Activated naive CD4-positive, alpha-beta T cell treated with anti-CD3 and anti-CD28 coated beads, Interleukin-2, amount 10 ng/mL, durations not matched to agents 7 days and 5 days (primary cell): Measurements from ENCODE around the gene ENTPD1.
"Not testable (repeated sequence)": the region's sequence is repeated elsewhere in the genome, so short reads cannot be mapped to it uniquely, and the experiment has no call there.

Source experiments
- CTCF ChIA-PET: fragments of 350-600 bp; sonication (Branson Sonifier 250); formaldehyde crosslinking; loops from one replicate; lab custom pipeline; 2021; ENCODE audit warnings: antibody characterized with exemption; lab: Charles Lee
- DNase-seq: peaks from one replicate; pipeline ENCODE4 v3.0.0-alpha.2; 2020
- H3K27ac Mint-ChIP-seq: one replicate; pipeline ENCODE4 v1.8.0; 2021; ENCODE audit warnings: mild to moderate bottlenecking, moderate library complexity, mixed read lengths
- H3K27me3 Mint-ChIP-seq: one replicate; pipeline ENCODE4 v1.8.0; 2021; ENCODE audit warnings: mild to moderate bottlenecking, mixed read lengths
- H3K36me3 Mint-ChIP-seq: one replicate; pipeline ENCODE4 v1.8.0; 2021; ENCODE audit warnings: mixed read lengths
- H3K4me1 Mint-ChIP-seq: one replicate; pipeline ENCODE4 v1.8.0; 2021; ENCODE audit warnings: mixed read lengths
- H3K4me3 Mint-ChIP-seq: one replicate; pipeline ENCODE4 v1.8.0; 2021; ENCODE audit warnings: mild to moderate bottlenecking, moderate library complexity, mixed read lengths
- H3K9me3 Mint-ChIP-seq: one replicate; pipeline ENCODE4 v1.8.0; 2021; ENCODE audit warnings: mixed read lengths

ENTPD1 gene

DNA sequence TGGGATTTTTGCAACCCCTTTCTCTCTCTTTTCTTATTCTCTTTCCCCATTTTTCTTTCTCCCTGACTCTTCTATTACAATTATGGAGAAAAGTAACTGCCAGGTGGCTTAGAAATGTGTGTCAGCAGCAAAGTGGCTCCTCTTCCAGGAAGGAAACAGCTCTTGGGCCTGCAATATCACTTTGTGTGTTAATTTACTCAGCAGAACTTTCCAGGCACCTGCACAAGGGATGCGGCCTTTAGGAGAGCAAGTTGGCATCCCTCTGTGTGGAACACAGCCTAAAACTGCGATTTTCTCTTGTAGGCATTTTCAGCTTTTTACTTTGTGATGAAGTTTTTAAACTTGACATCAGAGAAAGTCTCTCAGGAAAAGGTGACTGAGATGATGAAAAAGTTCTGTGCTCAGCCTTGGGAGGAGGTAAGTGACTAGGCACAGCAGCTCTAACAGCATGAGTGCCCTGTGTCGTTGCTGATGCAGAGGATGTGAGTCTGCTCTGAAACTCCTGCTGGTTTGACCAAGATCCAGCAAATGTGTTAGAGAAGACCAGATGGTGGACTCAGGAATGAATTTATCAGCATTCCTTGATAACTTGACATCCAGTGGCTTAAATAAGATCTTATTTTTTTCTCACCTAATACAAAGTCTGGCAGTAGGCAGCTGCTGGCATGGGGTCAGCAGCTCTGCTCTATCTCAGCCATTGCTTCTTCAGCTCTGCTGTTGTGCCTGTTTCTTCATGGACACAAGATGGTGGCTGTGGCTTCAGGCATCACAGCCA, 104.4 kb downstream of the ENTPD1 start:
- no peaks in the 10 kb centered on the region for H3K9me3 Mint-ChIP-seq
- no peaks in the 10 kb centered on the region for H3K27me3 Mint-ChIP-seq
- no peak overlapping the region for H3K4me3 Mint-ChIP-seq
- peaks cover 4% of the 10 kb centered on the region for H3K4me1 Mint-ChIP-seq
- CTCF ChIA-PET: interaction anchor here (1.8 kb wide), 1 partner anchor 167 kb away, joined by 6 read pairs; the partner anchor contains the start of gene TCTN3
- H3K27ac Mint-ChIP-seq: no peak overlapping the region
- no peak for DNase-seq
- no peaks in the 10 kb centered on the region for H3K36me3 Mint-ChIP-seq

DNA sequence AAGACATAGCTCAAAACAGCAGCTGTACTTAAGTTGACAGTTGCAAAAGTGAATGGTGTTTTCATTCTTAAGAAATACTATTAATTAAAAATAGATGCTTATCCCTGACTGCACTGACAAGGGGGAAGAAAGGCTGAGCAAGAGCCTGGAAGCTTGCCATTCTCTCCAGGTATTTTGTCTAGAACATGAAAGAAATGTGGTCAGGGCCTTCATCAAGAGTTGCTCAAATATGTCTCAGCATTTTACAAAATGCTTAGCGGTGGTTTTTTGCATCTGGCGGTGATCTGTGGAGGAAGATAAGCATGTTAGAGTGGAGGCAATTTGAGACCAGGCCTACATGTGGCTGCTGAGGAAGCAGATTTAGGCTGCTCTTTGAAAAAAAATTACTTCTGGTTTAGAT, 105.4 kb downstream of the ENTPD1 start:
- H3K4me3 Mint-ChIP-seq: no peak overlapping the region
- no peak for DNase-seq
- no peaks in the 10 kb centered on the region for H3K27me3 Mint-ChIP-seq
- no peaks in the 10 kb centered on the region for H3K36me3 Mint-ChIP-seq
- H3K9me3 Mint-ChIP-seq: no peaks in the 10 kb centered on the region
- no peak overlapping the region for H3K27ac Mint-ChIP-seq
- CTCF ChIA-PET: interaction anchor here (0.7 to 1.8 kb wide), 2 partner anchors 168 to 196 kb away, joined by 3 to 6 read pairs; partner anchors contain the start of gene TCTN3
- H3K4me1 Mint-ChIP-seq: peaks cover 4% of the 10 kb centered on the region

DNA sequence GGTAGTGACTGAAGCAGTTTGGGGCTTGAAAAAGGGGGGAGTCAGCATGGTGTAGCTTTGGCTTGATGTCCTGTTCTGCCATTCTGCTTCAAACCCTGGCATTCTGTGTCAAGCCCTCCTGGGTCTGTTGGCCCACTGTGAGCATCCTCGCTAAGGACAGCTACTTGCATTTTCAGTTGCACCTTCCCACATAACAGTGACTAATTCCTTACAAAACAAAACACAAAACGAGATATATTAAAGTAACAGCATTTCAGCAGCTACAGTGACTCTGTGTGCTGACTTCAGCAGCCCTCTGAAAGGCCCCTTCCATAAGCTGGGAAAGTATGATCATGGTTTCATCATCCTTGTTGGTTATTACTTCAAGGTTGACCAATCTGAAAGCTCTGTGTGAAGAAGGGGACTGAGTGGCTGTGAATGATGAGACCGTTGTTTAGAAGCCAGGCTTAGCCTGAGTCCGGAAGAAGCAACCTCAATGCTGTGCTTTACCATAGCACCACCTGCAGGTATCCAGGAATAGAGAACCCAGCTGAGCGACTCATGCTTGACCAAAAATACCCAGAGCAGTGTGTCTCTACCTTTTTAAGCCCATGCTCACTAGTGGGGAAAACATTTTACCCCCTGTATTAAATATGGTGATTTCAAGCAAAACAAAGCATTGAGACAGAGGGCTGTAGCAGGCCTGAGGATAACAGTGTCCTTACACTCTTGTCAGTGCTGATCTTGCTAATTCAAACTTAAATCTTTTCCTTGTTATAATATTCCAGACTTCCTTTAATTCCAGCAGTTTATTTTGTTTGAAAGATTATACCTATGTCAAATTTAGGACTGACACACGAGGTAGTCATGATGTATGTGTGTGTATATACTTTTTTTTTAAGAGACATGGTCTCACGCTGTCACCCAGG, 109.2 kb downstream of the ENTPD1 start:
- Mint-ChIP-seq H3K4me1 (peaks cover 11% of the 10 kb centered on the region), H3K4me3 (no peak overlapping the region), H3K9me3 (no peaks in the 10 kb centered on the region), H3K27ac (no peak overlapping the region), H3K27me3 (no peaks in the 10 kb centered on the region), H3K36me3 (no peaks in the 10 kb centered on the region)
- DNase-seq: peak; percentile 53
- CTCF ChIA-PET: interaction anchor here (1.1 to 5.2 kb wide), 10 partner anchors 16 to 434 kb away, joined by 3 to 80 read pairs (median 5); partner anchors contain the start of gene TCTN3

DNA sequence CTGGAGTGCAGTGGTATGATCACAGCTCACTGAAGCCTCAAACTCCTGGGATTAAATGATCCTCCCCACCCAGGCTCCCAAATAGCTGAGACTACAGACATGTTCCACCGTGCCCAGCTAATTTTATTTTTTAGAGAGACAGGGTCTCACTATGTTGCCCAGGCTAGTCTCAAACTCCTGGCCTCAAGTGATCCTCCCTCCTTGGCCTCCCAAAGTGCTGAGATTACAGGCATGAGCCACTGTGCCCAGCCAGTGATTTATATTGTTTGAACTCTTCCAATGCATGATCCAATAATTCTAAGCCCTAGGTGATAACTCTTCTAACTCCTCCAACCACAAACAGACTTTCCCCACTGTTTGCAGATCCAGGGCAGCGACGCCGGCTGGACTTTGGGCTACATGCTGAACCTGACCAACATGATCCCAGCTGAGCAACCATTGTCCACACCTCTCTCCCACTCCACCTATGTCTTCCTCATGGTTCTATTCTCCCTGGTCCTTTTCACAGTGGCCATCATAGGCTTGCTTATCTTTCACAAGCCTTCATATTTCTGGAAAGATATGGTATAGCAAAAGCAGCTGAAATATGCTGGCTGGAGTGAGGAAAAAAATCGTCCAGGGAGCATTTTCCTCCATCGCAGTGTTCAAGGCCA, 110.0 kb downstream of the ENTPD1 start:
- Mint-ChIP-seq H3K27ac (no peak overlapping the region), H3K9me3 (no peaks in the 10 kb centered on the region), H3K36me3 (peaks cover 2% of the 10 kb centered on the region), H3K4me1 (peaks cover 11% of the 10 kb centered on the region), H3K27me3 (no peaks in the 10 kb centered on the region), H3K4me3 (no peak overlapping the region)
- no peak for DNase-seq
- CTCF ChIA-PET: interaction anchor here (1.1 to 5.2 kb wide), 10 partner anchors 17 to 435 kb away, joined by 3 to 80 read pairs (median 5); partner anchors contain the start of gene TCTN3

DNA sequence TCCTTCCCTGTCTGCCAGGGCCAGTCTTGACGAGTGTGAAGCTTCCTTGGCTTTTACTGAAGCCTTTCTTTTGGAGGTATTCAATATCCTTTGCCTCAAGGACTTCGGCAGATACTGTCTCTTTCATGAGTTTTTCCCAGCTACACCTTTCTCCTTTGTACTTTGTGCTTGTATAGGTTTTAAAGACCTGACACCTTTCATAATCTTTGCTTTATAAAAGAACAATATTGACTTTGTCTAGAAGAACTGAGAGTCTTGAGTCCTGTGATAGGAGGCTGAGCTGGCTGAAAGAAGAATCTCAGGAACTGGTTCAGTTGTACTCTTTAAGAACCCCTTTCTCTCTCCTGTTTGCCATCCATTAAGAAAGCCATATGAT, 110.5 kb downstream of the ENTPD1 start:
- Mint-ChIP-seq H3K27ac (no peak overlapping the region), H3K4me3 (no peak overlapping the region), H3K4me1 (peaks cover 11% of the 10 kb centered on the region), H3K9me3 (no peaks in the 10 kb centered on the region), H3K36me3 (peaks cover 2% of the 10 kb centered on the region), H3K27me3 (no peaks in the 10 kb centered on the region)
- DNase-seq: no peak
- CTCF ChIA-PET: interaction anchor here (3.8 to 5.2 kb wide), 2 partner anchors 23 to 172 kb away, joined by 57 to 80 read pairs; partner anchors contain the start of gene TCTN3

DNA sequence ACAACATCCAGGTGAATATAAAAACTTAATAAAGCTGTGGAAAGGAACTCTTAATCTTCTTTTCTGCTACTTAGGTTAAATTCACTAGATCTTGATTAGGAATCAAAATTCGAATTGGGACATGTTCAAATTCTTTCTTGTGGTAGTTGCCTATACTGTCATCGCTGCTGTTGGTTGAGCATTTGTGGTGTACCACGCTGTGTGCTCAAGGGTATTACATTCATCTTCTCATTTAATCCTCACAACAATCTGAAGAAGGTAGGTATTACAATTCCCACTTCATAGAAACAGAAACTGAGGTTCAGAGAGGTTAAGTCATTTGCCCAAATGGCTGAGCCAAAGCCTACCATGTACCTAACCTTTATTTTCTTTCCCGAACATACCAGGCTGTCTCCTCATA, 111.9 kb downstream of the ENTPD1 start:
- CTCF ChIA-PET: interaction anchor here (0.7 to 5.2 kb wide), 3 partner anchors 28 to 174 kb away, joined by 3 to 80 read pairs (median 3); partner anchors contain the start of gene TCTN3
- no peak overlapping the region for H3K4me3 Mint-ChIP-seq
- no peaks in the 10 kb centered on the region for H3K27me3 Mint-ChIP-seq
- H3K4me1 Mint-ChIP-seq: peaks cover 11% of the 10 kb centered on the region
- DNase-seq: no peak
- H3K27ac Mint-ChIP-seq: no peak overlapping the region
- no peaks in the 10 kb centered on the region for H3K9me3 Mint-ChIP-seq
- H3K36me3 Mint-ChIP-seq: peaks cover 2% of the 10 kb centered on the region

DNA sequence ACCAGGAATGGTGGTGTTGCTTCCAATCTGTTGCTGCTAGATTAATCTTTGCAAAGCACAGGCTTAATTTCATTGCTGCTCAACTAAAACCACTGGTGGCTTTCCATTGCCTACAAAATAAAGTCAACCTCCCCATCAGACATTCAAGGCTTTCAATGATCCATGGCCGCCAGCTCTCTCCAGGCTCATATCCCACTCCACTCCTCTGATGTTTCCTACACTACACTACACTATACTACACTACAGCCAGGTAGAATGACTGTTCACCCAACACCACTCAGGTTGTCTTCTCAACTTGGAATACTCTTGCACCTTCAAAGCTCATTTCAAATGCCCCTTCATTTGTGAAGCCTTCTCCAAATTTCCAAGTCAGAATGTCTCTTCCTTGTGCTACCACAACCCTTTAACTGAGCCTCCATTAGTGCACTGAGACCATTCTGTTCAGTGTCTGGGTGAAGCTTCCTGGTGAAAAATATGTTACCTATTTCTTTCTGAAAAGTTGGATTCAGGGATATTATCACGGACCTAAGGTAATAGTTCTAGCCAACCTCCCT, 116.3 kb downstream of the ENTPD1 start:
- H3K27ac Mint-ChIP-seq: no peak overlapping the region
- peaks cover 24% of the 10 kb centered on the region for H3K36me3 Mint-ChIP-seq
- peaks cover 6% of the 10 kb centered on the region for H3K9me3 Mint-ChIP-seq
- DNase-seq: no peak
- no peaks in the 10 kb centered on the region for H3K27me3 Mint-ChIP-seq
- CTCF ChIA-PET: interaction anchor here (3.9 kb wide), 1 partner anchor 178 kb away, joined by 18 read pairs; the partner anchor contains the start of gene TCTN3
- no peak overlapping the region for H3K4me3 Mint-ChIP-seq
- H3K4me1 Mint-ChIP-seq: peaks cover 7% of the 10 kb centered on the region

DNA sequence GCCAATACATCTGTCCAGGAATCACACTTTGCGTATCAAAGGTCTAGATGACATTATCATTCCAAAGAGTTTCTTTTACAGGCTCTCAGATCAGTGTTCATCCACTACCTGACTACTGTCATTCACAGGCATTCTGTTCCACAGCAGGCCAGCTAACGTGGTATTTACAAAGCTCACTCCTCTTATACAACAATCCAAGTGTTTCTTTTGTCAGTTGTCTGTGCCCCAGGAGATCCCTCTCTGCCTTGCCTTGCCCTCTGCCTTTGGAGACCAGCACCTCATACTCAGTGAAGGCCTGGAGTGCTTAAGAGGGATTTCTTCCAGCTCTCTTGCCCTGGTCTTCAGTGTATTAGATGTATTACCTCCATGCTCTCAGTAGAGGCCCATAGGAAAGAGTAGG, 117.2 kb downstream of the ENTPD1 start:
- H3K4me3 Mint-ChIP-seq: no peak overlapping the region
- H3K27me3 Mint-ChIP-seq: no peaks in the 10 kb centered on the region
- CTCF ChIA-PET: interaction anchor here (0.6 to 3.9 kb wide), 2 partner anchors 179 to 732 kb away, joined by 4 to 18 read pairs; partner anchors contain the start of gene TCTN3
- peaks cover 6% of the 10 kb centered on the region for H3K9me3 Mint-ChIP-seq
- H3K27ac Mint-ChIP-seq: no peak overlapping the region
- peaks cover under 1% of the 10 kb centered on the region for H3K4me1 Mint-ChIP-seq
- peaks cover 24% of the 10 kb centered on the region for H3K36me3 Mint-ChIP-seq
- DNase-seq: no peak

DNA sequence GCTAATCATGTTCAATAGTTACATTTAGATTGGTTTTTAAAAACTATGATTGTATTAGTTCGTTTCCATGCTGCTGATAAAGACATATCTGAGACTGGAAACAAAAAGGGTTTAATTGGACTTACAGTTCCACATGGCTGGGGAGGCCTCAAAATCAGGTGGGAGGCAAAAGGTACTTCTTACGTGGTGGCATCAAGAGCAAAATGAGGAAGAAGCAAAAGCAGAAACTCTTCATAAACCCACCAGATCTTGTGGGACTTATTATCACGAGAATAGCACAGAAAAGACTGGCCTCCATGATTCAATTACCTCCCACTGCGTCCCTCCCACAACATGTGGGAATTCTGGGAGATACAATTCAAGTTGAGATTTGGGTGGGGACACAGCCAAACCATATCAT, 117.7 kb downstream of the ENTPD1 start:
- no peak overlapping the region for H3K4me3 Mint-ChIP-seq
- CTCF ChIA-PET: interaction anchor here (0.6 to 1.7 kb wide), 2 partner anchors 180 to 733 kb away, joined by 4 to 6 read pairs; partner anchors contain the start of gene TCTN3
- H3K27me3 Mint-ChIP-seq: no peaks in the 10 kb centered on the region
- no peak for DNase-seq
- no peak overlapping the region for H3K27ac Mint-ChIP-seq
- peaks cover 6% of the 10 kb centered on the region for H3K9me3 Mint-ChIP-seq
- no peaks in the 10 kb centered on the region for H3K4me1 Mint-ChIP-seq
- peaks cover 24% of the 10 kb centered on the region for H3K36me3 Mint-ChIP-seq

DNA sequence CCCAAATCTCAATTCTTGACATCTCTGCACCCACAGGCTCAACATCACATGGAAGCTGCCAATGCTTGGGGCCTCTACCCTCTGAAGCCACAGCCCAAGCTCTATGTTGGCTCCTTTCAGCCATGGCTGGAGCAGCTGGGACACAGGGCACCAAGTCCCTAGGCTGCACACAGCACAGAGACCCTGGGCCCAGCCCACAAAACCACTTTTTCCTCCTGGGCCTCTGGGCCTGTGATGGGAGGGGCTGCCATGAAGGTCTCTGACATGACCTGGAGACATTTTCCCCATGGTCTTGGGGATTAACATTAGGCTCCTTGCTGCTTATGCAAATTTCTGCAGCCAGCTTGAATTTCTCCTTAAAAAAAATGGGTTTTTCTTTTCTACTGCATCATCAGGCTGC, 118.8 kb downstream of the ENTPD1 start:
- H3K27ac Mint-ChIP-seq, H3K4me1 Mint-ChIP-seq, H3K27me3 Mint-ChIP-seq, DNase-seq, H3K4me3 Mint-ChIP-seq, H3K9me3 Mint-ChIP-seq: not testable (repeated sequence)
- H3K36me3 Mint-ChIP-seq: peaks cover 25% of the 10 kb centered on the region
- CTCF ChIA-PET: interaction anchor here (1.7 kb wide), 1 partner anchor 181 kb away, joined by 6 read pairs; the partner anchor contains the start of gene TCTN3

DNA sequence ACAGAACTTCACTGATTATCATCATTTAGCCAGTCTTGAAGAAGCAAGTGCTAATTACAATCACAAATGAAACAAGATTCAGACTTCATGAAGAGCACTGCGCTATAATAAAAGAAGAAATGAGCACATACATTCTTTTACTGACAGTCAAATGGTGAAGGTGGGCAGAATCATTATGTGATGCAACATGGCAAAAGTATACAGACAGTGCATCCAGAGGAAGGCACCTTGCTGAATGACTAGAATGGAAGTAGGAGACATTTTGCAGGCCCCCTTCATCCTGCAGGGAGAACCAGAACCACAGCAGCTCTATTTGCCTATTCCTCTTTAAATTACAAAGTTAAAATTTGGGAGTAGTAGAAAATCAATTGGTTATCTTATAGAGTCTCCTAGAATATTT, 120.8 kb downstream of the ENTPD1 start:
- CTCF ChIA-PET: interaction anchor here (1.2 kb wide), 1 partner anchor 183 kb away, joined by 4 read pairs; the partner anchor contains the start of gene TCTN3
- no peaks in the 10 kb centered on the region for H3K27me3 Mint-ChIP-seq
- H3K4me3 Mint-ChIP-seq: no peak overlapping the region

DNA sequence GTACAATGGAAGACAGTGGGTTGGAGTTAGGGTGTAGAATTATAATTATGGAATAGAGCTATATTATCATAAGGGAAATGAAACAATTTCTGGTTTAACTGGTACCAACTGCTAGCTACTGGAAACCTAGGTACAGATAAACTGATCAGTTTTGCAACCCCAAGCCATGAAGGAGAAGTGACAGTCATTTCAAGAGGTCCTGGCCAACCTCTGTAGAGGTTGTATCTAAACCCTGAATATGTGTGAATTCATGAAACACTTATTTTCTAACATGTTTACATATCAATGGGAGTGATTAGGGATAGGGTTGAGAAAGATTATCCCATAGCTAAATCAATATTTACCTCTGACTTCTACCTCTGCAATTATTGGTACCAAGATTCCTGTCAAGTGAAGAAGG, 121.9 kb downstream of the ENTPD1 start:
- no peaks in the 10 kb centered on the region for H3K27me3 Mint-ChIP-seq
- CTCF ChIA-PET: interaction anchor here (1.2 kb wide), 1 partner anchor 184 kb away, joined by 4 read pairs; the partner anchor contains the start of gene TCTN3
- H3K4me1 Mint-ChIP-seq: no peaks in the 10 kb centered on the region
- H3K9me3 Mint-ChIP-seq: peaks cover 6% of the 10 kb centered on the region
- no peak overlapping the region for H3K27ac Mint-ChIP-seq
- H3K4me3 Mint-ChIP-seq: no peak overlapping the region
- H3K36me3 Mint-ChIP-seq: peaks cover 24% of the 10 kb centered on the region
- no peak for DNase-seq

More for the DNA sequence above, 120.8 kb downstream of the ENTPD1 start:
- Mint-ChIP-seq H3K36me3 (peaks cover 24% of the 10 kb centered on the region), H3K9me3 (peaks cover 6% of the 10 kb centered on the region), H3K4me1 (no peaks in the 10 kb centered on the region), H3K27ac (no peak overlapping the region)
- DNase-seq: no peak

DNA sequence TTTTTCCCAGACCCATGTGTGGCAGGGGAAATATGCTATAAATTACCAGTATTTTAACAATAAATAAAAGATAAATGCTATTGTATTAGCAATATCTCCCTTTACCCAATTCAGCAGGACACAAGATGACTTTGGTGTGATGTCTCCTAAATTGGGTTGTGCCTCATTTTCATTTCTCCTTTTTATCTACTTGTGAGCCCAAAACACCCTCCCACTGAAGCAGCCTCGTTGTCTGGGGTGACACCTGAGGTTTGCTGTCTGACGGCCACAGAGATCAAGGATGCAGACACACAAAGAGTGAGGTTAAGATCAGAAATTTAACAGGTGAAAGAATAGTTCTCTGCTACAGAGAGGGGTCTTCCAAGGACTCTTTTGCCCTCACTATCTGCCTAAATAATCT, 124.7 kb downstream of the ENTPD1 start:
- Mint-ChIP-seq H3K4me3 (no peak overlapping the region), H3K36me3 (peaks cover 7% of the 10 kb centered on the region), H3K9me3 (no peaks in the 10 kb centered on the region), H3K4me1 (no peaks in the 10 kb centered on the region), H3K27ac (no peak overlapping the region), H3K27me3 (no peaks in the 10 kb centered on the region)
- DNase-seq: no peak
- CTCF ChIA-PET: interaction anchor here (0.7 kb wide), 1 partner anchor 125 kb away, joined by 3 read pairs; the partner anchor contains the start of gene ENTPD1
